ENCODE results near the gene OSBP2. TPM values are rescaled to one million over a fixed set of nuclear protein-coding genes. Genes with fewer than 3 reads are reported as not detected.

OSBP2 gene
- total RNA-seq, 1 experiment from 2014 or later = 10.2 TPM

GRCh38 chr22:30824711-30825110 is 130.0 kb downstream of the OSBP2 start:
- no peak overlapping the region for H3K27ac ChIP-seq (ENCODE audit: low read length)

GRCh38 chr22:30825711-30826505 is 131.2 kb downstream of the OSBP2 start:
- no peak overlapping the region for H3K9ac ChIP-seq (ENCODE audit: low read length)
- POLR2A ChIA-PET (ENCODE audit: unreplicated experiment) = no interaction called here
- CTCF ChIA-PET = no interaction called here
- intact Hi-C loops (cut with micrococcal nuclease) = no loop called here
- TF ChIP-seq EZH2 (IDR thresholded peaks at IDR 0.05; ENCODE audit: low read length, unreplicated experiment) = no peak
- H3K27ac ChIP-seq (ENCODE audit: low read length) = no peak overlapping the region
- H3K79me2 ChIP-seq (ENCODE audit: low read length) = peaks cover 5% of the 10 kb centered on the region; the same call in 1 of the 2 replicates
- H3K9me3 ChIP-seq (ENCODE audit: low read length) = no peaks in the 10 kb centered on the region
- no peak overlapping the region for H2AFZ ChIP-seq (ENCODE audit: low read length)
- H4K20me1 ChIP-seq (ENCODE audit: low read length) = no peaks in the 10 kb centered on the region
- no TSS peak for BruUV-seq (replicated peaks)
- DNase-seq (no peak), ATAC-seq (no peak)
- no peak overlapping the region for H3K4me3 ChIP-seq (ENCODE audit: low read length)
- peaks cover 36% of the 10 kb centered on the region for H3K4me1 ChIP-seq (ENCODE audit: insufficient read depth, low read length)
- no peaks in the 10 kb centered on the region for H3K9me2 ChIP-seq (replicated peaks; ENCODE audit: low read length)
- no peaks in the 10 kb centered on the region for H3K27me3 ChIP-seq (ENCODE audit: low read length)
- H3F3A ChIP-seq (ENCODE audit: low read length, unreplicated experiment) = peaks cover 5% of the 10 kb centered on the region
- no peaks in the 10 kb centered on the region for H3K36me3 ChIP-seq (ENCODE audit: low read depth, low read length)
- no peak overlapping the region for H3K4me2 ChIP-seq (ENCODE audit: low read length)

More at GRCh38 chr22:30824711-30825110, 130.0 kb downstream of the OSBP2 start:
- H3K9me2 ChIP-seq (replicated peaks; ENCODE audit: low read length) = no peaks in the 10 kb centered on the region
- H3K36me3 ChIP-seq (ENCODE audit: low read depth, low read length) = no peaks in the 10 kb centered on the region
- no peaks in the 10 kb centered on the region for H3K27me3 ChIP-seq (ENCODE audit: low read length)
- H3K4me3 ChIP-seq (ENCODE audit: low read length) = no peak overlapping the region
- no peaks in the 10 kb centered on the region for H3F3A ChIP-seq (ENCODE audit: low read length, unreplicated experiment)
- H3K9me3 ChIP-seq (ENCODE audit: low read length) = no peaks in the 10 kb centered on the region
- ATAC-seq (no peak), DNase-seq (no peak)
- no peak overlapping the region for H2AFZ ChIP-seq (ENCODE audit: low read length)
- CTCF ChIA-PET = no interaction called here
- H3K4me2 ChIP-seq (ENCODE audit: low read length) = no peak overlapping the region
- no TSS peak for BruUV-seq (replicated peaks)
- no peak overlapping the region for H3K9ac ChIP-seq (ENCODE audit: low read length)
- no peaks in the 10 kb centered on the region for H4K20me1 ChIP-seq (ENCODE audit: low read length)
- POLR2A ChIA-PET (ENCODE audit: unreplicated experiment) = no interaction called here
- H3K79me2 ChIP-seq (ENCODE audit: low read length) = peaks cover 5% of the 10 kb centered on the region; the same call in 1 of the 2 replicates
- peaks cover 27% of the 10 kb centered on the region for H3K4me1 ChIP-seq (ENCODE audit: insufficient read depth, low read length)
- intact Hi-C loops (cut with micrococcal nuclease) = no loop called here
- no peak for TF ChIP-seq EZH2phosphoT487 (IDR thresholded peaks at IDR 0.05; ENCODE audit: borderline replicate concordance, low read length)
- TF ChIP-seq, protein P1, sequence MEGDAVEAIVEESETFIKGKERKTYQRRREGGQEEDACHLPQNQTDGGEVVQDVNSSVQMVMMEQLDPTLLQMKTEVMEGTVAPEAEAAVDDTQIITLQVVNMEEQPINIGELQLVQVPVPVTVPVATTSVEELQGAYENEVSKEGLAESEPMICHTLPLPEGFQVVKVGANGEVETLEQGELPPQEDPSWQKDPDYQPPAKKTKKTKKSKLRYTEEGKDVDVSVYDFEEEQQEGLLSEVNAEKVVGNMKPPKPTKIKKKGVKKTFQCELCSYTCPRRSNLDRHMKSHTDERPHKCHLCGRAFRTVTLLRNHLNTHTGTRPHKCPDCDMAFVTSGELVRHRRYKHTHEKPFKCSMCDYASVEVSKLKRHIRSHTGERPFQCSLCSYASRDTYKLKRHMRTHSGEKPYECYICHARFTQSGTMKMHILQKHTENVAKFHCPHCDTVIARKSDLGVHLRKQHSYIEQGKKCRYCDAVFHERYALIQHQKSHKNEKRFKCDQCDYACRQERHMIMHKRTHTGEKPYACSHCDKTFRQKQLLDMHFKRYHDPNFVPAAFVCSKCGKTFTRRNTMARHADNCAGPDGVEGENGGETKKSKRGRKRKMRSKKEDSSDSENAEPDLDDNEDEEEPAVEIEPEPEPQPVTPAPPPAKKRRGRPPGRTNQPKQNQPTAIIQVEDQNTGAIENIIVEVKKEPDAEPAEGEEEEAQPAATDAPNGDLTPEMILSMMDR (conservative IDR thresholded peaks at IDR 0.05; ENCODE audit: low read depth, low read length) = no peak
- no peak for TF ChIP-seq EZH2 (IDR thresholded peaks at IDR 0.05; ENCODE audit: low read length, unreplicated experiment)

DNA sequence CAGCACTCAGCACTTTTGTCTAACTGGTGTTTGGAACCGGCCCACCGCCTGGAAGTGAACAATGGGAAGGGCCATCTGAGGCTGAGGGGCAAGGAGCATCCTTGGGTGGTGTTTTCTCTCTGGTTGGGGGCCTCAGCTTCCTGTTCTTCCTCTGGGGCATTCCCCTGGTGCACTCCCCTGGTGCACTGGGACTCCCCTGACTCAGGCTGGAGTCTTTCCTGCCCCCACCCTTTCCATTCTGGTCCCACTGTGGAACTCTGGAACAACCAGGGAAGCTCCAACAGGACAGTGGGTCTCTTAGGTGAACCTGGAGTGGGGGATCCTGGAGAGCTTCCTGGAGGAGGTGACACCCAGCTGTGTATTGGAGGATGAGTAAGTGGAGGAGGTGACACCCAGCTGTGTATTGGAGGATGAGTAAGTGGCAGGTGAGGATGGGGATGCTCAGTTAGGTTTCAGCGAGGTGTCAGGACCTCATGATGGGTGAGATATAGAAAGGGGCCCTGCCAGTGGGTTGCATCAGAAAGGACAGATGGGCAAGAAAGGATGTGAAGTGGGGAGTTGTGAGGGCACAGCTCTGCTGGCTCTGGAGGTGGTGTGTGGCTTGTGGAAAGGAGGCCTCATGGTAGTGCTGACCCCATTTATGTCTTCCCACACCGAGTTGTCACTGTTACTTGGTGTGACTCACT is 132.1 kb downstream of the OSBP2 start:
- DNase-seq = no peak
- H4K20me1 ChIP-seq (ENCODE audit: low read length) = no peaks in the 10 kb centered on the region

More for the DNA sequence above, 132.1 kb downstream of the OSBP2 start:
- H3K79me2 ChIP-seq (ENCODE audit: low read length) = peaks cover 5% of the 10 kb centered on the region; the same call in 1 of the 2 replicates
- ChIA-PET POLR2A (ENCODE audit: unreplicated experiment) (no interaction called here), CTCF (no interaction called here)
- no peak overlapping the region for H3K9ac ChIP-seq (ENCODE audit: low read length)
- H3K4me3 ChIP-seq (ENCODE audit: low read length) = no peak overlapping the region
- H3K36me3 ChIP-seq (ENCODE audit: low read depth, low read length) = no peaks in the 10 kb centered on the region
- H3K27me3 ChIP-seq (ENCODE audit: low read length) = no peaks in the 10 kb centered on the region
- H3K9me3 ChIP-seq (ENCODE audit: low read length) = no peaks in the 10 kb centered on the region
- no peak for ATAC-seq
- no peak overlapping the region for H3K4me2 ChIP-seq (ENCODE audit: low read length)
- 0 out of 2 replicates have a peak overlapping the region, but pooled peaks have one; percentile 11 for H3K27ac ChIP-seq (ENCODE audit: low read length)
- no peak overlapping the region for H2AFZ ChIP-seq (ENCODE audit: low read length)
- intact Hi-C loops (cut with micrococcal nuclease) = no loop called here
- TF ChIP-seq EZH2 (IDR thresholded peaks at IDR 0.05; ENCODE audit: low read length, unreplicated experiment) (no peak), EZH2phosphoT487 (IDR thresholded peaks at IDR 0.05; ENCODE audit: borderline replicate concordance, low read length) (no peak)
- TF ChIP-seq, protein P1 (conservative IDR thresholded peaks at IDR 0.05; ENCODE audit: low read depth, low read length) = no peak
- H3K4me1 ChIP-seq (ENCODE audit: insufficient read depth, low read length) = peaks cover 42% of the 10 kb centered on the region
- peaks cover 5% of the 10 kb centered on the region for H3F3A ChIP-seq (ENCODE audit: low read length, unreplicated experiment)
- BruUV-seq (replicated peaks) = no TSS peak
- no peaks in the 10 kb centered on the region for H3K9me2 ChIP-seq (replicated peaks; ENCODE audit: low read length)

Measured in PC-3 (cell line).